Measurements from ENCODE around the gene SLC22A15. TPM values are rescaled to one million over a fixed set of nuclear protein-coding genes. Genes with fewer than 3 reads are reported as not detected.

The SLC22A15 gene
- total RNA-seq, 1 donor from 2014 or later: 17.6 TPM

DNA sequence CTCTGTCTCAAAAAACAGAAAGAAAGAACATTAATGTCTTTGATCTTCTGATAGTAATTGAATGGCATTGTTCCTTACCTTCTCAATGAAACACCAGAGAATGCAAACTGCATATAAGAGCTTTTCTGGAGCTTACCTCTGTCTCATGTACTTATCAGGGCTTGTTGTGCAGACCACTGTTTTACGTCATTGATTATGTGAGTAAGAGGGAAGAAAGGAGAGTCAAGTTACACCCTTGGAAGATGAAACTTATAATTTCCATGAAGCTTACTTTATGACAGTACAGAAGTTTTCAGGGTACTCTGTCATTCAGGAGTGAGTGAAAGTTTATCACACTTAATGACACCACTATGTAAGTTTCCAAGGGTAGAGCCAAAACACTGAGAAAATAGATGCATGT, 85.9 kb downstream of the SLC22A15 start:
- DNase-seq (ENCODE audit: low read depth): no peak

DNA sequence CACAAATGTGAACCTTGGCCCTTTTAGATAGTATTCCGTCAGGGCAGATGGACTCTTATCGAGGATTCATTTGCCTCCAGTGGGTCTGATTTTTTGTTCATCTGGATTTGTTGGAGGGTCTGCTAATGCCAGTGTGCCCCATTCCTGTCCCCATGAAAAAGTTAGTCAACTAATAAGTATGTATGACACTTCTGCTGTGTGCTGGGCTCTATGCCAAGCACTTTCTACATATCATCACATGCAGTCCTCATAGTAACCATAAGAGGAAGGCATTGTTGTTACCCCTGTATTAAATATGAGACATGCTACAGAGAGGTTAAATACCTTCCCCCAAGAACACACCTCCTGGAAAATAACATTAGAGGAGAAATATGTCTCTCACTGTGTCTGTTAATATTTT, 88.3 kb downstream of the SLC22A15 start:
- H3K4me3 ChIP-seq (ENCODE audit: low read depth, low read length): no peak overlapping the region
- TF ChIP-seq, protein P1, sequence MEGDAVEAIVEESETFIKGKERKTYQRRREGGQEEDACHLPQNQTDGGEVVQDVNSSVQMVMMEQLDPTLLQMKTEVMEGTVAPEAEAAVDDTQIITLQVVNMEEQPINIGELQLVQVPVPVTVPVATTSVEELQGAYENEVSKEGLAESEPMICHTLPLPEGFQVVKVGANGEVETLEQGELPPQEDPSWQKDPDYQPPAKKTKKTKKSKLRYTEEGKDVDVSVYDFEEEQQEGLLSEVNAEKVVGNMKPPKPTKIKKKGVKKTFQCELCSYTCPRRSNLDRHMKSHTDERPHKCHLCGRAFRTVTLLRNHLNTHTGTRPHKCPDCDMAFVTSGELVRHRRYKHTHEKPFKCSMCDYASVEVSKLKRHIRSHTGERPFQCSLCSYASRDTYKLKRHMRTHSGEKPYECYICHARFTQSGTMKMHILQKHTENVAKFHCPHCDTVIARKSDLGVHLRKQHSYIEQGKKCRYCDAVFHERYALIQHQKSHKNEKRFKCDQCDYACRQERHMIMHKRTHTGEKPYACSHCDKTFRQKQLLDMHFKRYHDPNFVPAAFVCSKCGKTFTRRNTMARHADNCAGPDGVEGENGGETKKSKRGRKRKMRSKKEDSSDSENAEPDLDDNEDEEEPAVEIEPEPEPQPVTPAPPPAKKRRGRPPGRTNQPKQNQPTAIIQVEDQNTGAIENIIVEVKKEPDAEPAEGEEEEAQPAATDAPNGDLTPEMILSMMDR (IDR thresholded peaks at IDR 0.05; ENCODE audit: insufficient read depth, low read length, poor library complexity, severe bottlenecking): no peak
- no peaks in the 10 kb centered on the region for H3K36me3 ChIP-seq (ENCODE audit: control insufficient read depth, insufficient read depth, low read length)
- DNase-seq (ENCODE audit: low read depth): no peak
- no peaks in the 10 kb centered on the region for H3K27me3 ChIP-seq (ENCODE audit: control insufficient read depth, insufficient read depth, low read length)

More for the DNA sequence above, 85.9 kb downstream of the SLC22A15 start:
- no peaks in the 10 kb centered on the region for H3K36me3 ChIP-seq (ENCODE audit: control insufficient read depth, insufficient read depth, low read length)
- TF ChIP-seq, protein P1 (IDR thresholded peaks at IDR 0.05; ENCODE audit: insufficient read depth, low read length, poor library complexity, severe bottlenecking): no peak
- H3K4me3 ChIP-seq (ENCODE audit: low read depth, low read length): no peak overlapping the region
- no peaks in the 10 kb centered on the region for H3K27me3 ChIP-seq (ENCODE audit: control insufficient read depth, insufficient read depth, low read length)

DNA sequence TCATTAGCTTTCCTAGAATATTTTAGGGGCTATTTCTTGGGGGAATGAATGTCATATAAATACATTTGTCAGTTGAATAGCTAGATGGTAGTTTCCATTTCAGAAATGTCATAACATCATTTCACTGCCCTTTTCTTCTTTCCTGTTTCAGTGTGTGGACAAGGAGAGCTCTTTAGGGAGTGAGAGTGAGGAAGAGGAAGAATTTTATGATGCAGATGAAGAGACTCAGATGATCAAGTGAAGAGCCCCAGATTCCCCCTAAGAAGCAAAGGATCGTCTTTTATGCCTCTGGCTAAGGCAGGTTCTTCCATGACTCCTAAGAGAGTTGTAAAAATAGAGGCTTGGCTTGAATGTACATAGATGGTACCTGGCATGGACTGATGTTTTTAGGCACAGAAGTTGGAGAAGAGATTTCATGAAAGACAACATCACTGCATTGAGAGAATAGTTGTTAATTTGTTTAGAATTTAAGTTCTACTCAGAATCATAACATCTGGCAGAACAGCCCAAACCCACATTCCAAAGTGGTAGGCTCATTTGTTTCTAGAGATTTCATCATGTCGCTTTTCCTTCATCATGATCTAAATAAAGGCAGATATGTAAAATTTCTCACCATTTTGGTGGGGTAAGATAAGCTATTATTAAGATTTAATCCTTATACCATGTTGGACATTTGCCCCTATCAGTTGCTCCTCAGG, 90.7 kb downstream of the SLC22A15 start:
- Histone ChIP-seq H3K4me3 (ENCODE audit: low read depth, low read length) (no peak overlapping the region), H3K36me3 (ENCODE audit: control insufficient read depth, insufficient read depth, low read length) (no peaks in the 10 kb centered on the region), H3K27me3 (ENCODE audit: control insufficient read depth, insufficient read depth, low read length) (no peaks in the 10 kb centered on the region)
- TF ChIP-seq, protein P1 (IDR thresholded peaks at IDR 0.05; ENCODE audit: insufficient read depth, low read length, poor library complexity, severe bottlenecking): no peak
- DNase-seq (ENCODE audit: low read depth): no peak

DNA sequence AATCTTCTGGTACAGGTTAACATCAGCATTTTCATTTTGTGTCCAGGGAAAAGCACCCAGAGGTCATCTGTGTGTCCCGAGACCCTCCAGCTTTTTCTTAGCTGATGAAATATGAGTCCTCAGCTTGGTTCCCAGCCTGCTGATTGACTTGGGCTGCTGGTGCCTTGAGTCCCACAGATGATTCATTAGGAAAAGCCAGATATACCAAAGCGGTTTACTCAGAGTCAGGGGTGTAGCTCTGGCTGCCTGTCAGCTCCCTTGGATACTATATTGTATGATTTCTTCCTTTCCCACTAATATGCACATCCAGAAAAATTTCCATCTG, 91.2 kb downstream of the SLC22A15 start:
- Histone ChIP-seq H3K36me3 (ENCODE audit: control insufficient read depth, insufficient read depth, low read length) (no peaks in the 10 kb centered on the region), H3K27me3 (ENCODE audit: control insufficient read depth, insufficient read depth, low read length) (no peaks in the 10 kb centered on the region), H3K4me3 (ENCODE audit: low read depth, low read length) (no peak overlapping the region)
- TF ChIP-seq, protein P1 (IDR thresholded peaks at IDR 0.05; ENCODE audit: insufficient read depth, low read length, poor library complexity, severe bottlenecking): no peak
- peak; percentile 25 for DNase-seq (ENCODE audit: low read depth)

DNA sequence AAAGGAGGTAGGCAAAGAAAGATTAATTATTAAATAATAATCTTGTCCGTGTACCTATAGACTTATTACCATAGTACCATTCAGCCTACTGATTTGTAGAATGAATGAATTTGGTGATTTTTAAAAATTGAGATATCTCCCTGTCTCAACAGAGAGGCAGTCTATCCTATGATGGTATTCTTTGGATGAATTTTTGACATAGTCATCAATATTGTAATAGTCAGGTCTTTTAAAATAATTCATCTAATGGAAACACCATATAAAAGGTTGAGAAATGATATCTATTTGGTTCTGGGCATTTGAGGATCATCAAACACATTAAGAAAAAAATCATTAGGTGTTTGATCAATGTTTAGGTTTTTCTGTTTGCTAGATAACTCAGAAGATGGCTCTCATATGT, 99.3 kb downstream of the SLC22A15 start:
- H3K4me3 ChIP-seq (ENCODE audit: low read depth, low read length): no peak overlapping the region
- TF ChIP-seq, protein P1 (IDR thresholded peaks at IDR 0.05; ENCODE audit: insufficient read depth, low read length, poor library complexity, severe bottlenecking): no peak
- DNase-seq (ENCODE audit: low read depth): no peak
- no peaks in the 10 kb centered on the region for H3K27me3 ChIP-seq (ENCODE audit: control insufficient read depth, insufficient read depth, low read length)
- H3K36me3 ChIP-seq (ENCODE audit: control insufficient read depth, insufficient read depth, low read length): no peaks in the 10 kb centered on the region

DNA sequence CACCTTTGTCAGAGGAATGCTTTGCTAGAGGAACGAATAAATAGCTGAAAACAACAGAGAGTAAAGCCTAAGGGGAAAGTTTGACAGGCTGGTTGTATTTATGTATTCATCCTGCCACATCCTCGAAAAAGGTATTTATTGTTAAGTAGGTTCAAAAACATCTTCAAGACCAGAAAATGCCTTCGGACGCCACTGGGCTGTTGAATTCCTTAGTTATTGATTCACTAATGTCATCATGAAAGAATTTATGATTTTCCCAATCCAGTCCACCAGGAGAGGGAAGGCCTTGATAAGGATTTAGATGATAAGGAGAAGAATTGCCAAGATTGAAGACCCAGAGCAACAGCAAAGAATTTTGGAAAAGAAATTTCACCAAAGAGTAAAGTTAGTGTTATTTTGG, 99.7 kb downstream of the SLC22A15 start:
- H3K4me3 ChIP-seq (ENCODE audit: low read depth, low read length): no peak overlapping the region
- no peaks in the 10 kb centered on the region for H3K27me3 ChIP-seq (ENCODE audit: control insufficient read depth, insufficient read depth, low read length)
- DNase-seq (ENCODE audit: low read depth): no peak
- TF ChIP-seq, protein P1 (IDR thresholded peaks at IDR 0.05; ENCODE audit: insufficient read depth, low read length, poor library complexity, severe bottlenecking): no peak
- no peaks in the 10 kb centered on the region for H3K36me3 ChIP-seq (ENCODE audit: control insufficient read depth, insufficient read depth, low read length)

Data from kidney epithelial cell (primary cell).